ENCODE measurements around the gene COMMD4. TPM values are rescaled to one million over a fixed set of nuclear protein-coding genes. Genes with fewer than 3 reads are reported as not detected.

The COMMD4 gene
- total and polyA plus RNA-seq, 2 donors (not counting 1 experiment from before 2014, with no cell fraction given) = 65.9 to 74.9 TPM

DNA sequence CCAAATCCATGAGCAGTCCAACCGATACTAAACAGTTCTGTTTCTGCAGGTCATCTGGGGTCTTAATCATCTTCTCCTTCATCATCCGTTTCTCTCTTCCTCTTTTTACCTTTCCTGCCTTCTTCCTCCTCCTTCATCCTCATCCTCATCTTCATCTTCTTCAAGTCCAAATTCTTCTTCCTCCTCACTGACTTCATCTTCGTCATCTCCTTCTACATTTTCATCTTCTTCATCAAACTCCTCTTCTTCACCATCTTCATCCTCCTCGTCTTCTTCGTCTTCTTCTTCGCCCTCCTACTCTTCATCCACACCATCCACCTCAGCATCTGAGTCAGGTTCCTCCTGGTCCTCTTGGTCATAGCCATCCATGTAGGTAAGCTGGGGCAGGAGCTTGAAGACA is 14.2 kb upstream of the COMMD4 start:
- Histone ChIP-seq H3K27ac (ENCODE audit: insufficient read depth, low read length) (no peak overlapping the region), H3K4me2 (ENCODE audit: extremely low read depth, insufficient read depth, low read length) (no peak overlapping the region), H3K9me3 (ENCODE audit: control insufficient read depth, insufficient read depth, low read depth, low read length) (no peaks in the 10 kb centered on the region), H3K27me3 (ENCODE audit: control insufficient read depth, insufficient read depth, low read length) (peaks cover 7% of the 10 kb centered on the region), H3K79me2 (ENCODE audit: control insufficient read depth, insufficient read depth, low read length) (no peaks in the 10 kb centered on the region), H4K20me1 (ENCODE audit: control insufficient read depth, extremely low read depth, insufficient read depth, low read length) (no peaks in the 10 kb centered on the region), H2AFZ (ENCODE audit: low read length) (no peak overlapping the region), H3K4me3 (replicated peaks in 1 of 4; ENCODE audit: control extremely low read depth in 1 of 4, insufficient read depth in 1 of 4, low read depth in 3 of 4, low read length in 4 of 4) (no peak overlapping the region), H3K9ac (ENCODE audit: insufficient read depth, low read length) (no peak overlapping the region), H3K36me3 (ENCODE audit: control insufficient read depth, insufficient read depth, low read length) (no peaks in the 10 kb centered on the region), H3K4me1 (ENCODE audit: control insufficient read depth, extremely low read depth, insufficient read depth, low read length) (no peaks in the 10 kb centered on the region)
- no peak for TF ChIP-seq EZH2 (IDR thresholded peaks at IDR 0.05; ENCODE audit: low read length, missing control alignments)
- TF ChIP-seq, protein P1, sequence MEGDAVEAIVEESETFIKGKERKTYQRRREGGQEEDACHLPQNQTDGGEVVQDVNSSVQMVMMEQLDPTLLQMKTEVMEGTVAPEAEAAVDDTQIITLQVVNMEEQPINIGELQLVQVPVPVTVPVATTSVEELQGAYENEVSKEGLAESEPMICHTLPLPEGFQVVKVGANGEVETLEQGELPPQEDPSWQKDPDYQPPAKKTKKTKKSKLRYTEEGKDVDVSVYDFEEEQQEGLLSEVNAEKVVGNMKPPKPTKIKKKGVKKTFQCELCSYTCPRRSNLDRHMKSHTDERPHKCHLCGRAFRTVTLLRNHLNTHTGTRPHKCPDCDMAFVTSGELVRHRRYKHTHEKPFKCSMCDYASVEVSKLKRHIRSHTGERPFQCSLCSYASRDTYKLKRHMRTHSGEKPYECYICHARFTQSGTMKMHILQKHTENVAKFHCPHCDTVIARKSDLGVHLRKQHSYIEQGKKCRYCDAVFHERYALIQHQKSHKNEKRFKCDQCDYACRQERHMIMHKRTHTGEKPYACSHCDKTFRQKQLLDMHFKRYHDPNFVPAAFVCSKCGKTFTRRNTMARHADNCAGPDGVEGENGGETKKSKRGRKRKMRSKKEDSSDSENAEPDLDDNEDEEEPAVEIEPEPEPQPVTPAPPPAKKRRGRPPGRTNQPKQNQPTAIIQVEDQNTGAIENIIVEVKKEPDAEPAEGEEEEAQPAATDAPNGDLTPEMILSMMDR (conservative IDR thresholded peaks at IDR 0.05 in 1 of 2, IDR thresholded peaks at IDR 0.05 in 1 of 2; ENCODE audit: low read depth in 1 of 2, low read length in 2 of 2) = no peak
- no peak for DNase-seq (ENCODE audit: low read depth in 2 of 2)

DNA sequence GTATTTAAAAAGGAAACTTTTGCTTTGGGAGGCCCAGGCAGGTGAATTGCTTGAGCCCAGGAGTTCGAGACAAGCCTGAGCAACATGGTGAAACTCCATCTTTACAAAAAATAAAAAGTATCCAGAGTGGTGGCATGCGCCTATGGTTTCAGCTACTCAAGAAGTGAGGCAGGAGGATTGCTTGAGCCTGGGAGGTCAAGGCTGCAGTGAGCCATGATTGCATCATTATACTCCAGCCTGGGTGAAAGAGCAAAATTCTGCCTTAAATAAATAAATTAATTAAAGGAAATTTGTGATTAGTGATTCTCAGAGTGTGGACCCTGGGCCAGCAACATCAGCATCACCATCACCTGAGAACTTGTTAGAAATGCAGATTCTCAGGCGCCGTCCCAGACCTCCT is 9.9 kb upstream of the COMMD4 start:
- Histone ChIP-seq H3K79me2 (ENCODE audit: control insufficient read depth, insufficient read depth, low read length) (no peaks in the 10 kb centered on the region), H3K4me2 (ENCODE audit: extremely low read depth, insufficient read depth, low read length) (no peak overlapping the region), H2AFZ (ENCODE audit: low read length) (no peak overlapping the region), H3K36me3 (ENCODE audit: control insufficient read depth, insufficient read depth, low read length) (no peaks in the 10 kb centered on the region), H3K4me3 (replicated peaks in 1 of 4; ENCODE audit: control extremely low read depth in 1 of 4, insufficient read depth in 1 of 4, low read depth in 3 of 4, low read length in 4 of 4) (no peak overlapping the region), H3K9ac (ENCODE audit: insufficient read depth, low read length) (no peak overlapping the region), H3K27me3 (ENCODE audit: control insufficient read depth, insufficient read depth, low read length) (peaks cover 7% of the 10 kb centered on the region), H4K20me1 (ENCODE audit: control insufficient read depth, extremely low read depth, insufficient read depth, low read length) (no peaks in the 10 kb centered on the region), H3K27ac (ENCODE audit: insufficient read depth, low read length) (no peak overlapping the region), H3K4me1 (ENCODE audit: control insufficient read depth, extremely low read depth, insufficient read depth, low read length) (no peaks in the 10 kb centered on the region), H3K9me3 (ENCODE audit: control insufficient read depth, insufficient read depth, low read depth, low read length) (no peaks in the 10 kb centered on the region)
- no peak for DNase-seq (ENCODE audit: low read depth in 2 of 2)
- TF ChIP-seq, protein P1 (conservative IDR thresholded peaks at IDR 0.05 in 1 of 2, IDR thresholded peaks at IDR 0.05 in 1 of 2; ENCODE audit: low read depth in 1 of 2, low read length in 2 of 2) = no peak
- no peak for TF ChIP-seq EZH2 (IDR thresholded peaks at IDR 0.05; ENCODE audit: low read length, missing control alignments)

DNA sequence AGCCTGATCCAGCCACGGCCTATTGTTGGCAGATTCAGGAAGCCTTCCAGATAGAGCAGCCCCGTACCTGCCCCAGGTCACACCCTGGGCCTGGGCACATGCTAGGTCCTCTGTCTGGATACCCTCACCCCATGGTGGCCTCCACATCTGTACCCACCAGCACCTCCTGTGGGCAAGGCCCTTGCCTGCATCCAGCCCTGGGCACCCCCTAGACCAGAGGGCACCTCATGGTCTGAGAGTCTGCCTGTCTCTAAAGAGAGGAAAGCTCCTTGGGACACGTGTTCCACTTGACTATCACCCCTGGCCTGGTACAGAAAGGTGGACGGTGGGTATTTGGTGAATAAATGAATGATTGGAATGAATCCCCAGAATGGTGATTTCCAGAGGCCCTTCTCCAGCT is 8.9 kb upstream of the COMMD4 start:
- H3K4me1 ChIP-seq (ENCODE audit: control insufficient read depth, extremely low read depth, insufficient read depth, low read length) = no peaks in the 10 kb centered on the region
- H3K27ac ChIP-seq (ENCODE audit: insufficient read depth, low read length) = no peak overlapping the region
- no peak overlapping the region for H3K4me2 ChIP-seq (ENCODE audit: extremely low read depth, insufficient read depth, low read length)
- no peak overlapping the region for H3K4me3 ChIP-seq (replicated peaks in 1 of 4; ENCODE audit: control extremely low read depth in 1 of 4, insufficient read depth in 1 of 4, low read depth in 3 of 4, low read length in 4 of 4)
- no peak for DNase-seq (ENCODE audit: low read depth in 2 of 2)
- H2AFZ ChIP-seq (ENCODE audit: low read length) = no peak overlapping the region
- H4K20me1 ChIP-seq (ENCODE audit: control insufficient read depth, extremely low read depth, insufficient read depth, low read length) = no peaks in the 10 kb centered on the region
- no peak for TF ChIP-seq EZH2 (IDR thresholded peaks at IDR 0.05; ENCODE audit: low read length, missing control alignments)
- TF ChIP-seq, protein P1 (conservative IDR thresholded peaks at IDR 0.05 in 1 of 2, IDR thresholded peaks at IDR 0.05 in 1 of 2; ENCODE audit: low read depth in 1 of 2, low read length in 2 of 2) = no peak
- peaks cover 4% of the 10 kb centered on the region for H3K27me3 ChIP-seq (ENCODE audit: control insufficient read depth, insufficient read depth, low read length)
- no peaks in the 10 kb centered on the region for H3K9me3 ChIP-seq (ENCODE audit: control insufficient read depth, insufficient read depth, low read depth, low read length)
- H3K79me2 ChIP-seq (ENCODE audit: control insufficient read depth, insufficient read depth, low read length) = no peaks in the 10 kb centered on the region
- no peaks in the 10 kb centered on the region for H3K36me3 ChIP-seq (ENCODE audit: control insufficient read depth, insufficient read depth, low read length)
- H3K9ac ChIP-seq (ENCODE audit: insufficient read depth, low read length) = no peak overlapping the region

All from fibroblast of lung (primary cell).